Body of pancreas (tissue), 4 donors: ENCODE measurements around the gene SF3B5.

ENCODE experiments used
- POLR2A ChIP-seq, 3 donors: fragments of 450-650 bp; IDR thresholded peaks; one replicate each; pipeline ENCODE4 v1.6.1; 2016; ENCODE audit warnings: antibody characterized with exemption in 3 of 3, mild to moderate bottlenecking in 2 of 3
- TF ChIP-seq, protein P1 (sequence below), 7 experiments: fragments of 450-650 bp in 4 of 7; fragments of 200-600 bp in 3 of 7; sonication (generic) in 3 of 7; IDR thresholded peaks; one replicate each; pipeline ENCODE4 v1.5.1; 2016 to 2019; ENCODE audit warnings: antibody characterized with exemption in 7 of 7

DNA sequence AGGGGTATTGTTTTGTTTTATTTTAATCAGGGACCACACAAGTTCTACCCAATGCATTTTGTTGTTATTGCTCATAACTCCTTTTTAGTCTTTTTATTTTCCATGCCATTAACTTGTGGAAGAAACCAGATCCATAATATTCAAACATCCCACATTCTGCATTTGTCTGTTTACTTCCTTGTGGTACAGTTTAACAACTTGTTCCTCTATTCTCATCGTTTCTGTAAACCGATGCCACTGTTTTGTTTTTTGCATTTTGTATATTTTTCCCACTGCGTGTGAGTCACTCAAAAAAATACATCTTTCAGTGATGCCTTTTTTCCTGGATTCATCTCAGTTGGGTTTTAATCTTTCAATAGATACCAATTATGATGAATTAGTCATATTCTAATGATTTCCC is 22.3 kb downstream of the SF3B5 start:
- TF ChIP-seq, protein P1, sequence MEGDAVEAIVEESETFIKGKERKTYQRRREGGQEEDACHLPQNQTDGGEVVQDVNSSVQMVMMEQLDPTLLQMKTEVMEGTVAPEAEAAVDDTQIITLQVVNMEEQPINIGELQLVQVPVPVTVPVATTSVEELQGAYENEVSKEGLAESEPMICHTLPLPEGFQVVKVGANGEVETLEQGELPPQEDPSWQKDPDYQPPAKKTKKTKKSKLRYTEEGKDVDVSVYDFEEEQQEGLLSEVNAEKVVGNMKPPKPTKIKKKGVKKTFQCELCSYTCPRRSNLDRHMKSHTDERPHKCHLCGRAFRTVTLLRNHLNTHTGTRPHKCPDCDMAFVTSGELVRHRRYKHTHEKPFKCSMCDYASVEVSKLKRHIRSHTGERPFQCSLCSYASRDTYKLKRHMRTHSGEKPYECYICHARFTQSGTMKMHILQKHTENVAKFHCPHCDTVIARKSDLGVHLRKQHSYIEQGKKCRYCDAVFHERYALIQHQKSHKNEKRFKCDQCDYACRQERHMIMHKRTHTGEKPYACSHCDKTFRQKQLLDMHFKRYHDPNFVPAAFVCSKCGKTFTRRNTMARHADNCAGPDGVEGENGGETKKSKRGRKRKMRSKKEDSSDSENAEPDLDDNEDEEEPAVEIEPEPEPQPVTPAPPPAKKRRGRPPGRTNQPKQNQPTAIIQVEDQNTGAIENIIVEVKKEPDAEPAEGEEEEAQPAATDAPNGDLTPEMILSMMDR (IDR thresholded peaks at IDR 0.05): no peak
- TF ChIP-seq POLR2A (IDR thresholded peaks at IDR 0.05): no peak
